Adrenal gland (tissue), 5 donors: ENCODE measurements around the gene ITGB4.

Experiments
- CTCF ChIP-seq, 6 experiments: fragments of 450-650 bp in 4 of 6; fragments of 200-600 bp in 2 of 6; sonication (generic) in 1 of 6; IDR thresholded peaks; 1 replicate in 5 of 6; 2 replicates in 1 of 6; pipeline versions ENCODE4 v1.5.1 to v1.8.0; 2016 to 2021; ENCODE audit warnings: antibody characterized with exemption in 6 of 6, mild to moderate bottlenecking in 2 of 6, moderate library complexity in 1 of 6
- POLR2A ChIP-seq, 2 donors: fragments of 450-650 bp; IDR thresholded peaks; one replicate each; pipeline ENCODE4 v1.6.1; 2017; ENCODE audit warnings: antibody characterized with exemption in 2 of 2, mild to moderate bottlenecking in 2 of 2, moderate library complexity in 1 of 2
- donor health status: DM: no; HTN: no; CAD: no.

- TF ChIP-seq CTCF (IDR thresholded peaks at IDR 0.05) (no peak), POLR2A (IDR thresholded peaks at IDR 0.05) (no peak)
Observed at GRCh38 chr17:75739174-75739573, 17.9 kb downstream of the ITGB4 start.
